HG03558 (cell line): ENCODE measurements around the gene GKN2.

Experiments
- ATAC-seq: cut with Tn5 transposase; IDR thresholded peaks from one replicate; pipeline ENCODE4 v1.9.1; 2021; ENCODE audit warnings: moderate number of reproducible peaks; ENCODE audit not compliant: unreplicated experiment; ENCODE audit errors: extremely low read depth

GKN2 gene

GRCh38 chr2:68952887-68953521 is at the start of gene GKN2:
Gene GKN2 (minus strand): TSS chr2:68952893. CDS start chr2:68952861, 32 bp downstream.
- ATAC-seq, result no peak

GRCh38 chr2:69001879-69002278 is 49.2 kb upstream of the GKN2 start:
- no peak for ATAC-seq

- ATAC-seq, result no peak
These were observed 44.7 kb upstream of the GKN2 start for GRCh38 chr2:68997401-68997800.

GRCh38 chr2:68995916-68996315 is 43.2 kb upstream of the GKN2 start:
- ATAC-seq, result no peak

GRCh38 chr2:68994864-68995263 is 42.2 kb upstream of the GKN2 start:
- no peak for ATAC-seq

- ATAC-seq, result no peak
These were observed 41.0 kb upstream of the GKN2 start for GRCh38 chr2:68993660-68994059.

GRCh38 chr2:68992933-68993332 is 40.2 kb upstream of the GKN2 start:
- no peak for ATAC-seq

- no peak for ATAC-seq
These were observed 39.6 kb upstream of the GKN2 start for GRCh38 chr2:68992341-68992740.

GRCh38 chr2:68989035-68989434 is 36.3 kb upstream of the GKN2 start:
- no peak for ATAC-seq

GRCh38 chr2:68987021-68987503 is 34.4 kb upstream of the GKN2 start:
- no peak for ATAC-seq

- no peak for ATAC-seq
These were observed 28.3 kb upstream of the GKN2 start for GRCh38 chr2:68980956-68981355.

- no peak for ATAC-seq
These were observed 25.4 kb upstream of the GKN2 start for GRCh38 chr2:68978098-68978497.

- no peak for ATAC-seq
These were observed 24.8 kb upstream of the GKN2 start for GRCh38 chr2:68977453-68977852.

- ATAC-seq, result no peak
These were observed 23.2 kb upstream of the GKN2 start for GRCh38 chr2:68975844-68976243.

GRCh38 chr2:68974946-68975665 is 22.4 kb upstream of the GKN2 start:
- no peak for ATAC-seq

- ATAC-seq, result no peak
These were observed 21.6 kb upstream of the GKN2 start, which contains the start of gene GKN1 for GRCh38 chr2:68974251-68974650. Gene GKN1 (plus strand): TSS chr2:68974636. CDS start chr2:68974678, 42 bp downstream.

GRCh38 chr2:68971591-68972231 is 19.0 kb upstream of the GKN2 start:
- no peak for ATAC-seq

GRCh38 chr2:68970566-68971265 is 18.0 kb upstream of the GKN2 start:
- ATAC-seq, result no peak

- ATAC-seq, result no peak
These were observed 17.2 kb upstream of the GKN2 start for GRCh38 chr2:68969736-68970490.

- ATAC-seq, result no peak
These were observed 15.5 kb upstream of the GKN2 start for GRCh38 chr2:68968221-68968620.
